GM18861 (cell line): ENCODE measurements around the gene NCL.
"Not testable (repeated sequence)": the region's sequence is repeated elsewhere in the genome, so short reads cannot be mapped to it uniquely, and the experiment has no call there.

Experiments
- ATAC-seq: cut with Tn5 transposase; IDR thresholded peaks from one replicate; pipeline ENCODE4 v1.9.1; 2021; ENCODE audit not compliant: unreplicated experiment

Gene NCL

DNA sequence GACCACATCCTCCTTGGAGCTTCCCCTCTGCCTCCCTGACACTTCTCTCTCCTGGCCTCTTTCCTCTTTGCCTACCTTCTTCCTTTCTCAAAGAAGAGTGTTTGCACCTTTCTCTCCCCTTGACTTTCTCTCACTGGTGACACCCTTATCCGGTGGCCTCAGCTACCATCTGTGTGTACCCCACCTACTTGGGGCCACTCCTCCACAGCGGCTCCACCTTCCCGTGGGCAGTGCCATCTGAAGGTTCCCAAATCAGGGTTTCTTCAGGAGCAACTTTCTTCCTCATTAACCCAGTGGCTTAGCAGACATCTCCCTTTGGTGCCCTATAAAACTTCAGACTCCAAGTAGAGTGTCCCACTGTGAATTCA lies 5.3 kb upstream of the NCL start:
- ATAC-seq, result no peak

DNA sequence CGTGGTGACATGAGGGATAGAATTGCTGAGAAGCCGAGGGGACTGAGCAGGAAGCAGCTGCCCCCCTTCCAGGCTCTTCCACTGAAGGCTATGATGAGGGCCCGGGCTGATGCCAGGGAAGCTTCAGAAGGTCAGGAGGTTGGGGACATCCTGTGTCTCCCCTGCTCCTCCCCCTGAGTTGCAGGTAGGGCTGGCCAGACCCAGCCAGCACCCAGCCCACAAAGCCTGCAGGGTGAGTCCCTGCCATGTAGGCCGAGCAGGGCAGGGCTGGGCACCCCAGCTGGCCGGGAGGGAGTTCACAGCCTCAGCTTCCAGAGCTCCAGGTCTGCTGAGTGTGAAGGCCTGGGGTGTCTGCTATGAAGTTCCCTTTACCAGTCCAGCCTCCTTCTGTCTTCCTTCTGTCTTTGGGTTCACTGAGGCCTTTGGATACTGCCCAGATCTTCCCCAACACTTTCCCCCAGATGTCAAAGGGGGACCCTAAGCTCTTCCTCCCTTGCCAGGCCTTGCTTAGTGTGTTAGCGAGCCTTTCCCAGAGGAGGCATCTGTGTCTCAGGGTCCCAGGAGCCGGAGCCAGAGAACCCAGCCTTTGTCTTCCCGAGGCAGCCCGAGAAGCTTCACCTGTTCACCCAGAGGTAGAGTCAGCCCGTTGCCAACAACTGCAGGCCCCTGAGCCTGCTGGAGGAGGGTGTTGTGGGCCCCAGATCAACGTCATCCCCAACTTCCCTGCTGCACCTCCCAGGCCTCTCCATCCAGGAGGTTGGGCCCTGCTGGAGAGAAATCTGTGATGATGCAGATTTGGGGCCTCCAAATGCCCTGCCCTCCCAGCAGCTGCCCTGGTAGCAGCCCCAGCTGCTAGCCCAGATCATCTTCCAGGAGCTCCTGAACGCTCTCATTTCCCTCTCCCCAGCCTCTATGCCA lies 3.6 kb upstream of the NCL start:
- no peak for ATAC-seq

DNA sequence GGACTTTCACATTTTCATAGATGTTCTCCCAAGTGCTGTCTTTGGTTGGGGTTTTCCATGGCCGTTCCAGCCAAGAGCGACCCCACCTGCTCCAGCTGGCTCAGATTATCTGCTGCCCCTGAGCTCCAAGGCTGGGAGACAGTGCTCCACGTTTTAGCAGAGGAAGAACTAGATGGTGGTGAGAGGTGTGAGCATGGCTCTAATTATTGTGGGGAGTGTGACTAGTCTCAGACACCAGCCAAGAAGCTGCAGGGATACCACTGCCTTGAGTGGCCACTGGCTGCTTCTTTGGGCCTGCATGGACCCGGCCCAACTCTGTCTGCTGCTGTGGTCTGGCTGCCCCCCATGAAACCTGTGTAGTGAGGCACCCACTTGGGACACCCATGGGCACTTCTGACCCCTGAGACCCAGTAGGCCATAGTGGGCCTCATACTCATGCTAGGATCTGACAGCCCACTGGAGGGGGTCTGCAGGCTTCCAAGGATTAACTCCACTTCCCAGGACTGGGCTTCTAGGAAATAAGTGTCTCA lies 2.8 kb upstream of the NCL start:
- ATAC-seq, result no peak

DNA sequence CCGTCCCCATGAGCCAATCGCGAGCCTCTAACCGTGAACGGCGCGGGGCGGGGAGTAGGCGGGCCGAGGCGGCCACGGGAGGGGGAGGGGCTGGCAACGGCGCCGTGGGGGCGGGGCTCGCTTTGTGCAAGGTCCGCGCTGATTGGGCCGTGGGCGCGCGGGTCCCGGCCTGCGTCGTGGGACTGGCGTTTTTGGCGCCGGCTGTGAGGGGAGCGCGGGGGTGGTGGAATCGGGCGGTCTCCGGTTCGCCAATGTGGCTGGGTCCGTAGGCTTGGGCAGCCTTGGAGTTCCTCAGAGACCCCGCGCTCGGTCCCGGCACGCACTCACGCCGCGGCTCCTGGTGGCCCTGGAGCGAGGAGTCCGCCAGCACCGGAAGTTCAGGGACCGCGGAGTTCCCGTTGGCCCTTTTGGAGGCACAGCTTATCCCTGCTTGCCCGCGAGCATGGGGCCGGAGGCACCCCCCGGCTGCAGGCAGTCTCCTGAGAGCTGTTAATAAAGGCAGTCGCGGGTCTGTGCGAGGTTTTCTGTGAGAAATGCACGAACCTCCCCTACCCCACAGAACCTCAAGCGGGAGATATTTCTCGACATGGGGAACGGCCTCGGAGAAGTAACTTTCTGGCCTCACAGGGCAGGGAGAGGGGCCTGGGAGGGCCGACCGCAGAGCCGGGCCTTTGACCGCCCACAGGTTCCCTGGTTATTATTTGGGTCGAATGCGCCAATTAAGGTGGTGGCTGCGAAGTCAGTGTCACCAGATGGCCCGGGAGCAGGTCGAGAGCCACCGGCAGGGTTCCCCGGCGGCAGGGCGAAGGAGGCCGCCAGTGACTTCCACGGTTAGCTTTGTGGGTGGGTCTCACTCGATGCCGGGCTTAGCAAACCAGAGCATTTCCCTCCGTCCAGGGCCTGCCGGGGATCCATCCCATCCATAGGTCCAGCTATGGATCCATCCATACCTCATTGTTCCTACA lies 574 bp upstream of the NCL start:
- ATAC-seq, result peak; percentile 4

DNA sequence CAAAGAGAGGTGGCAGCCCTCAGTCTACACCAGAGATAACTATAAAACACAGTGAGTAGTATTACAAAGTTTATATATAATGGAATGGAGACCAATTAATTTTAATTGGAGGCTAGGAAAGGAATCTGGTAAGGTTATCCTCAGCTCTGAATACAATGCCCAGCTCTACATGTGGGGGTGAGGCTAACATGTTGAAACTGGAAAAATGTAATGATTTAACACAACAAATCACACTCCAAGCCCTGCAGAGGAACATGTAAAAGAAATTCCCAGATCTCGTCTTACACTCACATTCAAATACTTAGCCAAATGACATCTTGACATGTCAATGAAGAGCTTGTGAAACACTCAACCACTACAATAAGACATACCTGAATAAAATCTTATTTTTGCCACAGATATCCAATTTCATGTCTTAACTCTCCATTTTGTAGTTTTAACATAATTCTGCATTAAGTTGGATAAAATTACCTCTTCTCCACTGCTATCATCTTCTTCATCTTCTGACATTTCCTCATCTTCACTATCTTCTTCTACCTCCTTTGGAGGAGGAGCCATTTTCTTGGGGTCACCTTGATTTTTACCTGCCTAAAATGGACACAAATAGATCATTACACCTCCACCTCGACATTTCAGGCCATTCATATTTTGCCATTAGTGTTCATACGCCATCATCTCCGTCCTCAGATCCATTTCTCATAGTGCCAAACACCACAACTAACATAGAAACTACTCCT lies 1.4 kb downstream of the NCL start:
- no peak for ATAC-seq

DNA sequence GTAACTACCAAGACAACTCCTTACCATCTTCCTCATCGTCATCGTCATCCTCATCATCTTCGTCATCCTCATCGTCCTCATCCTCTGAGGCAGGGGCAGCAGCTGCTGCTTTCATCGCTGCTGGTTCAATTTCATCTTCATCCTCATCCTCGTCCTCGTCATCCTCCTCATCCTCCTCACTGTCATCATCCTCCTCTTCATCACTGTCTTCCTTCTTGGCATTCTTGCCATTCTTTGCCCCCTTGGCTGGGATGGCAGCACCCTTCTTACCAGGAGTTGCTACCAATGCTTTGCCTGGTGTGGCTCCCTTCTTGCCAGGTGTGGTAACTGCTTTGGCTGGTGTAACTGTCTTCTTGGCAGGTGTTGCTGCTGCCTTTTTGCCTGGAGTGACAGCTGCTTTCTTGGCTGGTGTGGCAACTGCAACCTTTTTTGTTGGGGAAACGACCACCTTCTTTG lies 2.7 kb downstream of the NCL start:
- no peak for ATAC-seq

DNA sequence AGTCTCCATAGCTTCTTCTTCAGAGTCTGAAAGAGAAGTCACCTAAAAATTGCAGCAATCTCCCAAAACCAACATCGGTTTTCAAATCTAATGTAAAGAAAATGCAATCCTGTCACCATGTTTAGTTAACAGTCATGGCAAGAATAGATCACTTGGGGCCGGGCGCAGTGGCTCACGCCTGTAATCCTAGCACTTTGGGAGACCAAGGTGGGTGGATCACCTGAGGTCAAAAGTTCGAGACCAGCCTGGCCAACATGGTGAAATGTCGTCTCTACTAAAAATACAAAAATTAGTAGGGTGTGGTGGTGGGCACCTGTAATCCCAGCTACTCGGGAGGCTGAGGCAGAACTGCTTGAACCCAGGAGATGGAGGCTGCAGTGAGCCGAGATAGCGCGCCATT lies 3.4 kb downstream of the NCL start:
- not testable (repeated sequence) for ATAC-seq

DNA sequence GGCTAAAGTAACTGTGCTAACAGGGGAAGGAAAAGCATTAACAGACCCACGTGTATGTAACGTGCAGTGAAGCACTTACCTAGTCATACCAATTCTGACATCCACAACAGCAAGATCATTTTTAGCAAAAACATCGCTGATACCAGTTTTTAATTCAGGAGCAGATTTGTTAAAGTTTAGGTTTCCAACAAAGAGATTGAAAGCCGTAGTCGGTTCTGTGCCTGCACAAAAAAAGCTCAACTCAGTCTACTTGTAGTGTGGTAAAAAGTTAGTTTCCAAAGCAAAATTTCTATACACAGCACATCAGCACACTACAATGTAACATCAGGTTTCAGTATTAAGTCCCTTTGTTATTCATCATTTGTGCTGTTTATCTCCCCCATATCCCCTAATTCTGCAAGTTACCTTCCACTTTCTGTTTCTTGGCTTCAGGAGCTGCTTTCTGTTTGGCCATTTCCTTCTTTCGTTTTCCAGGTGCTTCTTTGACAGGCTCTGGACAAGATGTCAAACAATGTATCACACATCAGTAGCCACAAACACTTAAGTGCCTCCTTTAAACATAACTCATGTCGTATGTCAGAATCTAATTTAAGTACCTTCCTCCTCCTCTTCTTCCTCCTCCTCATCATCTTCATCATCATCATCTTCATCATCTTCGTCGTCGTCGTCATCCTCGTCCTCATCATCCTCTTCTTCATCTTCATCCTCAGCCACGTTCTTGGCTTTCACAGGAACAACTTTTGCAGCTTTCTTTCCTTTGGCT lies 4.0 kb downstream of the NCL start:
- ATAC-seq, result no peak

DNA sequence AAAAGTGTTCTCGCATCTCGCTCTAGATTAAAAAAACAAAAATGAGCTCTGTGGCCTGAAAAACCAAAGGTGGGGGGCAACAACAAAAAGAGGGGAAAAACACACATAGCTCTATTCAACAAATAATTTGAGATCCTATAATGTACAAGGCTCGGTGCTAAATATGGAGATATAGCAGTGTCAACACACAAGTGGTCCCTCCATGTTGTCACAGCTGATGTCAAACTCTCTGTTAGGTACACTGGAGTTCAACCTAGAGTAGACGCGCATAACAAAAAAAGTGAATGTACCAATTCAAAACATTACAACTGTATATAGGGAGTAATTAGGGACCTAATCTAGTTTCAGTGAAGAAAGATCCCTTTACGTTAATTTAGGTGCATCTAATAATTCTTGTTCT lies 5.9 kb downstream of the NCL start:
- no peak for ATAC-seq

DNA sequence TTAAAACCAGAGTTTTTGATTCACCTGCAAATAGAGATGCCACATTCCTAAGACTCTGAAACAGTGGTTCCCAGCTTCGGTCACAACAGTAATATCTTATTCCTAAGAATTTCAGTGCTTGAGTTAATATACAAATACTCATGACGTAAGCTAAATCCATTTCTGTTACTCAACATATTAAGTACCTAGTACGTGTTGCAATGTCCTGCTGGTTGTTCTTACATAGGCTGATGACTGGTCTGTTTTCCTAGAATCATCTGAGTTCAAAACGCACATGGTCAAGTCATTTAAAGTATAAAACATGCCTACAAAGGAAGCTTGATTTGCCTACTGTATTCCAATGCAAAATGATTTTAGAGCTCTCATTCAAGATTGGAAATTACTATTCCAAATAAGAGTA lies 7.2 kb downstream of the NCL start:
- no peak for ATAC-seq

DNA sequence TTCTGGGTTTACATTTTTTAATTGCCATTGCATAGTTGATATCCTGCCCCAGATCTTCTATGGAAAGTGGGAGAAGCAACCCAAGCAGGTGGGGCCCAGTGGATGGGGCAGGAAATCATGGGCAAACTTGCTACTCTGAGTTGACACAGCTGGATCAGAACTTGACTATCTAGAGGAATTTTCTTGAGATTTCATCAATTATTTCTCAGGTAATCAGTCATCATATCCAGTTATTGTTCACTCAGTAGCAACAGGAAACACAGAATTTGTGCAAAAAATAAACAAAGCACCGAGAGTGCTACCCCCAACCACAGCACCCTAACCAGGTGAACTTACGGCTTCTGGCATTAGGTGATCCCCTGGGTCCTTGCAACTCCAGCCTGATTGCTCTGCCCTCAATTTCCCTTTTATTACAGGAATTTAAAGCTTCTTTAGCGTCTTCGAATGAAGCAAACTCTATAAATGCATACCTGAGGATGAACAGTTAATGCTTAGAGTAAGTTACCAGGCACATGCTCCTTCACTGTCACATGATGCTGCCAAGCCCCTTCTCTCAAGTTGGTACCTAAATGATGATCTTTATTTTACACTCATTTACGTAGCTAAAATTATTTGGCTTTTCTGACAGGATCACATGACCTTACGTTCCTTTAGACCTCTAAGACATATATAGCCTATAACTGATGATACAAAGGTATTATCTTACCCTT lies 7.8 kb downstream of the NCL start:
- ATAC-seq, result no peak

DNA sequence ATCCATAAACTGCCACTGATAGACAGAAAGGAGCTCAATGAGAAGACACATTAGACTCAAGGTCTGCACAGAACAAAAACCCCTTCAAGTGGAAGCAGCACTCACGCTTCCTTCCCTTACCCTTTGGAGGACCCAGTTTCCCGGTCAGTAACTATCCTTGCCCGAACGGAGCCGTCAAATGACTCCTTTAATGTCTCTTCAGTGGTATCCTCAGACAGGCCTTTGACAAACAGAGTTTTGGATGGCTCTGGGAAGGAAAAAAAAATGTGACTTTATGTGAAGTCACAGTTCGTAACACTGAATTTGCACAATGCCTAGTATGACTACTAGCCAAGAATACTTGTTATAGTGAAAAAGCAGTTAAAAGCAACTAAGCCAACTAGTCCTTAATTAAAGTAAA lies 8.4 kb downstream of the NCL start:
- no peak for ATAC-seq

DNA sequence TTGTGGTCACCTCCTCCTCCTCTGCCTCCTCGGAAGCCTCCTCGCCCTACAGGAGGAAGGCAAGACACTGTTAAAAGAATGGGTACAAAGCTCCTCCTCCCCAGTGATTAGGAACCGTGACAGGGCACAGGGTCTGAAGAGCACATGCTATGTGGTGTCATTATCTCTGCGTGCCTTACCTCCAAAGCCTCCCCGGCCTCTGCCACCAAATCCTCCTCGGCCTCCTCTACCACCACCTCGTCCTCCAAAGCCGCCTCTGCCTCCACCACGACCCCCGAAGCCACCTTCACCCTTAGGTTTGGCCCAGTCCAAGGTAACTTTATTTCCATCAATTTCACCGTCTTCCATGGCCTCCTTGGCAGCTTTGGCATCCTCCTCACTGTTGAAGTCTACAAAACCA lies 9.1 kb downstream of the NCL start:
- no peak for ATAC-seq

DNA sequence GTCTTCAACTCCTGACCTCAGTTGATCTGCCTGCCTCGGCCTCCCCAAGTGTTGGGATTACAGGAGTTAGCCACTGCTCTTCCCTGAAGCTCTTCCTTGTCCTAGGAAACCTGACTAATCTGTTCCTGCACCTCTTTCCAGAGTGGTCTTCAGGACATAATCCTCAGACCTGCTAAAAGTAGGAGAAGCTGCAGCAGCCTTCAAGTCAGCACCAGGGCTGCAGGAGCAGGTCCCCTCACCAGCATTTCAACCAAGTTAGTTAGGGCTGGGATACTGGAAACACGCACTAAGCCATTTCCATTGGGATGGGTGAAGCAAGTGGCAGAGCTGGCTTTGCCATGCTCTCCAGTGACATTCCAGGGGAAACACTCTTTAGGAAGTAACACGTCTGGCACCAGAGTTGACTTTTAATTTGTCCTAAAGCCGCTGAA lies 9.9 kb downstream of the NCL start:
- ATAC-seq, result no peak

DNA sequence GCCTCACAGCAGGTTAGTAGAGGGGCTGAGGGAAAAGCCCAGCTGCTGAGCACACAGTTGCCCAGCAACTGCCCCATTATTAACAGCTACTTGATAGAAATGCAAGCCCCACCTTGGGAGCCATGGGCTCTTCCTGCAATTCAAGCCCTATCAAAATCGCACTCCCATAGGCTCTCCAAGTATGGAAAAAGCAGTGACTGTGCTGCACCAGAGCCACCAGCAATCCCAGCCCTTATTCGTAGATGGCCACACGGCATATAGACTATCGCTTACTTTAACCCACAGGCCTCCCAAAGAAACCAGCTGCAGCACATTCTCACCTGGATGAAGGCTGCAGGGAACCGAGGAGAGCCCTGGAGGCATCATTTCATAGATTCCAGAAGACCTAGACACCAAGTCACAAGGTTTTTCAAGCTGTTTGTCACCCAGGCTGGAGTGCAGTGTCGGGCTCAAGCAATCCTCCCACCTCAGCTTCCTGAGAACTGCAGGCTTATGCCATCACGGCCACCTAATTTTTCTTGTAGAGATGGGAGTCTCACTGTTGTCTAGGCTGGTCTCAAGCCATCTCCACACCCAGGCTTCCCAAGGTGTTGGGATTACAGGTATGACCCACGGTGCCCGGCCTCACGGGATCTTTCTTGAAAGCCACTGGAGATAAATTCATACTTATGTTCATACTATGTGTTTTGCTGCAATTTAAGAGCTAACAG lies 11.3 kb downstream of the NCL start:
- no peak for ATAC-seq

DNA sequence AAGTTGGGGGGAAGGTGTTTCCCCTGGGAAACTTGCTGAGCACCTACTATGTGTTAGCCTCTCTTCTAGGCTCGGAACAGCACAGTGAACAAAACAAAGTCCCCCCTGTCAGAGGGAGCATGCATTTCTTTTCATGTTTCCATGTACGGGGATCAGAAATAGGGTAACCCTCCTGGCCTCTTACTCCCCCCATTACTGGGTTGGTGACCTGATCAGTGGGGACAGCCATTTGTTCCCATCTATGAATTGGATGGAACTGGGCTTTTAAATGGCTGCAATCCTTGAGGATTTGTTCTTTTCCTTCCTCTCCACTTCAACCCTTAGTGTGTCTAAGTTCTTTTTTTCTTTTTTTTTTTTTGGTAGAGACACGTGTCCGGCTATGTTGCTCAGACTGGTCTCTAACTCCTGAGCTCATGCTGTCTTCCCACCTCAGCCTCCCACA lies 13.7 kb downstream of the NCL start:
- ATAC-seq, result no peak

DNA sequence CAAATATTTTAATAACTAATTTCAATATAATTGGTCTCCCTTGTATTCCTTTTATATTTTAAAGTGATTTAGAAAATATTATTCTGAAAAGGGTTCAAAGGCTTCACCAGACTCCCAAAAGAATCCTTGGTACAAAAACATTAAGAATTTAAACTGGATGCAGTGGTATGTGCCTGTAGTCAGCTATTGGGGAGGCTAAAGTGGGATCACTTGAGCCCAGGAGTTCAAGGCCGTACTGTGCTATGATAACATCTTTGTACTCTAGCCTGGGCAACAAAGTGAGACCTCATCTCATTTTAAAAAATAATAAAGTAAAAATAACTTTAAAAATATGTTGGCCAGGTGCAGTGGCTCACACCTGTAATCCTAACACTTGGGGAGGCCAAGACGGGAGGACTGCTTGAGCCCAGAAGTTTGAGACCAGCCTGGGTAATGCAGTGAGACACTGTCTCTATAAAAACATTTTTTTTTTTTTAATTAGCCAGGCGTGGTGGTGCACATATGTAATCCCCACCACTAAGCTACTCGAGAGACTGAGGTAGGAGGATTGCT lies 14.7 kb downstream of the NCL start:
- no peak for ATAC-seq

DNA sequence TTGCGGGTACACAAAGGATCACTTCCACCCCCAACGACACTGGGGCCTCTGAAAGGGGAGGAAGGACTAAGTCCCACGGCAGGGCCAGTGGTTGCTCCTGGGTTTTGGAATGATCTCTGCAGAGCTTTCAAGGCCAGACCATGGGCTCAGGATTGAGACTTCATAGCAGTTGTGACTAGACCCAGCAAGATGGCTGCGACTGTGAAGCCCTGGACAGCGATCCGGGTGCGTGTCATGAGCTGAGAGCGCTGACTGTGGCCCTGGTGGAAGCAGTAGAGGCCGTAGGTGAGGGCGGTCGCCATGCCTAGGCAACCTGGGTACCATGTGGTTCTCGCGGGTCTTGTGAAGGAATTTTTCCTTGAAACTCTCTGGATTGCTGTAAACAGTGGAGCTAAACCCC lies 27.3 kb downstream of the NCL start:
- no peak for ATAC-seq

DNA sequence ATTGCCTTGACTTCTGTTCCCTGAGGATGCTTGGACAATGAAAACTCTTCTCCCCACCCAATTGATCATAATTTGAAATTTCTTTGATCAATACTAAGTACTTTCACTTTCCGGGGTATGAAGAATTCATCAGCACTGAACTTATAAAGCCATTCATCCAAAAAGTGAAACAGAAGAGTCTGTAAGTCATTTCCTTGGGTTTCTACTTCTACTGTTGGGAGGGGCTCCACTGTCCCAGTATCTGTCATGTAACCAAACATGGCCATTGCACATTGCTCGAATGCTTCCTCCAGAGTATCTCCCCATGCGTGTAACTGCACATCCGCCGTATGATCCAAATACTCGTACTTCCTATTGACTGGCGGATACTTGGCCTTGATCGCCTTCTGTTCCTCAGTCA lies 30.3 kb downstream of the NCL start:
- ATAC-seq, result no peak
